ENCODE results near the gene APBB2.
"Not testable (repeated sequence)": the region's sequence is repeated elsewhere in the genome, so short reads cannot be mapped to it uniquely, and the experiment has no call there.

The APBB2 gene

DNA sequence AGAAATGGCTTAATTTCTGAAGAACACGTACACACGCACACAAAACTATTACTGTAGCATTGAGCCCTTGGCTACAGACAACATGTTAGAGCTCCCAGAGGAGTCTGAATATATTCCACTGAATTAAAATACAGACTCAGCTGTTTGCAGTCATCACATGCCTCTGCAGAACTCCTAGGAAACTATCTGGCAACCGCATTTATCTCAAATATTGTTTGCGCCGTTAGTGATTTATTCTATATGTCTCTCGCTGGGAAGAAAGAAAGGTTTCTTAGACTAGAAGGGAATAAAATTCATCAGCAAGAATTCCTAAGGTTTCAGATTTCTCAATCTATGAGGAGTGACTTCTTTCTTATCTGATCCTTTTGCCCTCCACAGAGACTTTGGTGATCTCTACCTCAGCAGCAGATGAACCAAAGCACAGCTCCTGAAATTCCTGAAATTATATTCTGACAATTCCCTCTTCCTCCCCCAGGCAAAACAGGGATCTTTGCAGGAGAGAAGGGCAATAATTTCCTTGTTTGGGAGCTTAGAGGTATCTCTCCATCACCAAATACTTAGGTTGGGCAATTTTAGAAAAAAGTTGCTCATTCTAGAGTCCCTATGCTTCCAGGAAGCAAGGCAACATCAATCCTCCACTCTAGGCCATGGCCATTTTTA, 199.2 kb downstream of the APBB2 start:
- DNase-seq (ENCODE audit: low read depth in 2 of 2): no peak

- DNase-seq (ENCODE audit: low read depth in 2 of 2): no peak
Observed at GRCh38 chr4:41014158-41014557, 200.2 kb downstream of the APBB2 start.

- DNase-seq (ENCODE audit: low read depth in 2 of 2): no peak
Observed at GRCh38 chr4:41013746-41014145, 200.6 kb downstream of the APBB2 start.

DNA sequence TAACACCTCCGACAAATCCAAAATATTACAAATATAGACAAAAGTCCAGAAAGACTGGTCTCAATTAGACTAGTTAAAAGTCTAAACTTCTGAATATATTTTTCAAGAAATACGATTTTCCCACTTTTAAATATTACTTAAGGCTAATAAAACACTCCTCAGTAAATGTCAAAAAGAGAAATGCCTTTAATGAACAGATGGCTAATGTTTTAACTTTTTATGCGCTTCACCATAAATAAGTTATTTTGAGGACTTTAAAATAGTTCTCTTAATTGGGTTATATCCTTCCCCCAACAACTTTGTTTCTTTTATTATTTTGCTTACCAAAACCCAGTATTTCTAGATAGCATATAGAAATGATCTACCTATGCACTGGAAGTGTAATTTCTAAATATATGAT, 201.4 kb downstream of the APBB2 start:
- no peak for DNase-seq (ENCODE audit: low read depth in 2 of 2)

DNA sequence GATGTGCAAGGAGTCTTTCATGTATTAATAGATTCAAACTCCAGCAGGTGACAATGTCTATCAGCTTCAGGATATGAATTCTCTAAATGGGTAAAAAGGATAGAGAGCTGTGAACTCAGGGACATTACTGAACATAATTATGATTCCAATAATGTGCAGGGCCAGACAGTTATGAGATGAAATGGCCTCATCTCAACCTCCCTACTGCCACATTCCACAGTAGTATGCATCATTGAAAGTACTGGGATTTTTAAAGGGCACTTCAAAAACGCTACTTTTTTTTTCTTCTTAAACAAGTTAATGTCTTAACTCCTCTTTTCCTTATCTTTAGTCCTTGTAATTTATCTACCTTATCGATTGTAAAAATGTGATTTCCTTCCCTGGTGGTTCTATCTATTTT, 202.0 kb downstream of the APBB2 start:
- DNase-seq (ENCODE audit: low read depth in 2 of 2): no peak

- DNase-seq (ENCODE audit: low read depth in 2 of 2): no peak
Observed at GRCh38 chr4:41009411-41009810, 204.9 kb downstream of the APBB2 start.

- DNase-seq (ENCODE audit: low read depth in 2 of 2): no peak
Observed at GRCh38 chr4:41006141-41006540, 208.2 kb downstream of the APBB2 start.

DNA sequence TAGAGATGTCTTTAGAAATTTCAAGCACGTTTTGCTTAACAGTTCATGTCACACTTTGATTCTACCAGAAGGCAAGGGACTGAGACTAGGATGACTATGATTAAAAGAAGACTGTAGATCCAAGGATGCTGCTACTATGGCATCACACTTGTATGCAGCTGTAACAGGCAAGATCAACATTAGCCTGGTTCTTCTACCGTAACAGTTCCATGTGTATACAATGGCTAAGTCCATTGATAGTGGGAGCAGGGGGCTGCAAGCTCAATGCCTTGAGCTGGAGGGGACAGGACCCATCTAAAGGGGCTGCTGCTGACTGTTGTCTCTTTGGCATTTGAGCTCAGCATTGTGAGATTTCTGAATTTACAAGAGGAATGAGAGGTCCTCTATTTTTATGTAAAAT, 212.0 kb downstream of the APBB2 start:
- no peak for DNase-seq (ENCODE audit: low read depth in 2 of 2)

DNA sequence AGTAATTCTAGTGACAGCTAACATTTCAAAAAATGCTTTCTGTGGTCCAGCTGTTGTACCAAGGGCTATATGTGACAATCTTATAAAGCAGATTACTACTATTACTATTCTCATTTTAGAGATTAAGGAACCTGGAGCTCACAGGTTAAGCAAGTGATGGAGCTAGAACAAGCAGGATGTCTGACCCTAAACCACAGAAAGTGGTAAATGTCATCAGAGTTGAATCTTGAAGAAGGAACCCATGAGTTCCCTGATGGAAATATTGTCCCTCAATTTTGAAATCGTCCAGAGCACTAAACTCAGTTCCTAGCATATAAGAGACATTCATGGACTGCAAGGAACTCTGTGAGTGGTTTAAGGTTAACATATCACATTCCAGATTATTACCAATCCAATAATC, 214.0 kb downstream of the APBB2 start:
- no peak for DNase-seq (ENCODE audit: low read depth in 2 of 2)

- DNase-seq (ENCODE audit: low read depth in 2 of 2): no peak
Observed at GRCh38 chr4:40998675-40999358, 215.5 kb downstream of the APBB2 start.

DNA sequence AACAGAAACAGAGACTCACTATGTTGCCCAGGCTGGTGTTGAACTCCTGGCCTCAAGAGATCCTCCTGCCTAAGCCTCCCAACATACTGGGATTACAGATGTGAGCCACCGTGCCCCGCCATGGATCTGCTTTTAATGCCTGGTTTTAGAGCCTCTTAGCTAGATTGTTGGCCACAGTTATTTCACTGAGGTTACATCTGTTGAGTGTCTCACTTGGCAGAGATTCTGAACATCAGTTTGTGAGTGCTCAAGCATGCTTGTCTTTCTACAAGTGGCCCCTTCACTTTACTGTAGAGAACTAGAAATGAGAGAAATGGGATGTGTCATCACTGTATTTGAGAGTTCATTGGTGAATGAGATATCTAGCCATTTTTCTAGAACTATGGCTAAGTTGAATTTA, 218.5 kb downstream of the APBB2 start:
- DNase-seq (ENCODE audit: low read depth in 2 of 2): no peak

- not testable (repeated sequence) for DNase-seq (ENCODE audit: low read depth in 2 of 2)
Observed at GRCh38 chr4:40994321-40994720, 220.0 kb downstream of the APBB2 start.

GRCh38 chr4:40993296-40993693, 221.0 kb downstream of the APBB2 start:
- not testable (repeated sequence) for DNase-seq (ENCODE audit: low read depth in 2 of 2)

DNA sequence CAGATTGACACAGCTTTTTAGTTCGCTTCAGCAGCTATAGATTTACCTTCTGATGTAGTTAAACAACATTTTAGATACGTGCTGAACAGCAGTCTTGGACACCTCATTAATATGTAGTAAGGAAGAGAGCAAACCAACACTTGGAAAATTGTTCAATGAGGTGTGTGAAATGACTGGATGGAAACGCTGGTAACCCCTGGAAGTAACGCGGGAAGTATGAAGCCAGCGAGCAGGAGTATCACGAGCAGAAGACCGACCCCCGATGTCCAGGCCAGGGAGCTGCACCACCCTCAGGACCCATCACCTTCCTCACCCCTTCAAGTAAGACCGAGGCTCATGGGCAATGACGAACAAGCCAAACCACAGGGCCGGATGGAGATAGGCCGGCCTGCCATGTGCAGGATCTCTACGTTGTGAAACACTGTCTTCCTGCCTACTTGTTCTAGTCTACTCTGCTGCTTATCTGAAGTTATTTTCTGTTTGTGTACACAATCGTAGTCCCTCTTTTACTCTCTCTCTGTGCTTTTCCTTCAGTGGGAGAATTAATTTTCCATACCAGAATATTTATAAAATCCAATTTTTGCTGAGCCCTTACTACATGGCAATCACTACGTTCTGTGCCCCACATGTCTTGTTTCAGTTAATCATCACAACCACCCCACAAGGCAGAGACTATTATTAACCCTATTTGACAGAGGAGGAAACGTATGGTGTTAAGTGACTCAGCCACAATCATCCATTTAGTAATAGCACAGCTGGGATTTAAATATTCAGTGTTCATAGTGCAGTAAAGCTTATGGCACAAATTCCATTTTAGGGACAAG, 221.7 kb downstream of the APBB2 start:
- DNase-seq (ENCODE audit: low read depth in 2 of 2): no peak

GRCh38 chr4:40991908-40992307, 222.4 kb downstream of the APBB2 start:
- no peak for DNase-seq (ENCODE audit: low read depth in 2 of 2)

DNA sequence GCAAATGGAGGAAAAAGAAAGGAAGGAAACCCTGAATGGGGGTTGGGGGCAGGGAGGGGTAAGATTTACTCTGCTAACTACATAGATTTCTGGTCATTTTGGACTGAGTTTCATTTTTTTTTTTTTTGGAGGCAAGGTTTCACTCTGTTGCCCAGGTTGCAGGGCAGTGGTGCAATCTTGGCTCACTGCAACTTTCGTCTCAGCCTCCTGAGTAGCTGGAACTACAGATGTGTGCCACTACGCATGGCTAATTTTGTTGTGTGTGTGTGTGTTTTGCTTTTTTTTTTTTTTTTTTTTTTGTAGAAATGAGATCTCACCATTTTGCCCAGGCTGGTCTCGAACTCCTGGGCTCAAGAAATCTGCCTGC, 223.5 kb downstream of the APBB2 start:
- DNase-seq (ENCODE audit: low read depth in 2 of 2): no peak

- no peak for DNase-seq (ENCODE audit: low read depth in 2 of 2)
Observed at GRCh38 chr4:40990236-40990898, 224.0 kb downstream of the APBB2 start.

DNA sequence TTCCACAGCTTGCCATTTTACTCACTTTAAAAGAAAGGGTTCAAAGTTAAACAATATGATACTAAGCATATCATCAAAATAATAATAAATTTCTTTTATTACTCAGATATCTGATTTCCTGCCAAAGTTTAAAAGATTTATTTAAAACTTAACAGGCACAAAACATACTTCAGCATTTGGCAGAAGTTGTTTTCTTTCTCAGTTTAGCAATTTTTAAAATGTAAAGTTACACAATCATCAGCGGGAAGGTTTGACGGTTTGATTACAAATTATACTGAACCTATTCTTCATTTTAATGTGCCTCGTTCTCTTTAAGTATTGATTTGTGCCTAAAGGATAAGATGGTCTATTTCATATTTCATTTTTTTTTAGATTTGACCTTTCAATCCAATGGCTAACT, 227.2 kb downstream of the APBB2 start:
- DNase-seq (ENCODE audit: low read depth in 2 of 2): no peak

- no peak for DNase-seq (ENCODE audit: low read depth in 2 of 2)
Observed at GRCh38 chr4:40986375-40986774, 228.0 kb downstream of the APBB2 start.

GRCh38 chr4:40984051-40984450, 230.3 kb downstream of the APBB2 start:
- no peak for DNase-seq (ENCODE audit: low read depth in 2 of 2)

DNA sequence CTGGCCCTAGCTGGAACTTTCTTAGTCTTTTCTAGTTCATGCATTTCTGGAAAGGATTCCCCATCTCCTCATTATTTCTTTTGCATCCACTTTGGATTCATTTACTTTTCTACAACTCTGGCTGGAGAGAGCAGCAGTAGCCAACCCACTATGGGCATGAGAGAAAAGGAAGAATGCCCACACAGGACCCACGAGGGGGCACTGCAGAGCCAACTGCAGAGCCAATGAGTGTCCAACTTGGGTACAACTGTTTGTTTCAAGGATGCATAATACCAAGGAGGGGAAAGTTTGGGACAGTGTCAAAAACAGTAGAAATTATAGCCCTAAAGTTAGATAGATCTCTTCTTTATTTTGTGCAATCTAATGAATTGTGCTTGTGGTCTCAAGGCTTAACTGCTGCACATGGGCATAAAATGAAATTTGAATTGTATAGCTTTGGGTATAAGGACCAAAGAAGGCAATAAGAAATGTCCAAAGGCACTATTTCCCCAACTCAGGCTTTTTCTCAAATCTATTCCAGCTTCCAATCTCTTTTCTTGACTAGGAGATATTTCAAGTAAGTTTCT, 233.9 kb downstream of the APBB2 start:
- no peak for DNase-seq (ENCODE audit: low read depth in 2 of 2)

GRCh38 chr4:40978548-40978947, 235.8 kb downstream of the APBB2 start:
- no peak for DNase-seq (ENCODE audit: low read depth in 2 of 2)
